PC-3 (cell line): ENCODE measurements around the gene MGAT5. TPM values are rescaled to one million over a fixed set of nuclear protein-coding genes. Genes with fewer than 3 reads are reported as not detected.

ENCODE experiments used
- ATAC-seq: fragments of 200-7000 bp; cut with Tn5 transposase; 2 replicates; pipeline ENCODE4 v1.9.1; 2020; ENCODE audit warnings: mild to moderate bottlenecking, moderate library complexity
- BruUV-seq: library from RNA; stranded (reverse); fragments of 400-500 nt; replicated peaks from 2 replicates; lab custom pipeline; 2021; lab: Mats Ljungman, UMichigan
- CTCF ChIA-PET: fragments of 300-600 bp; sonication (Branson Sonifier 250); formaldehyde crosslinking; loops from one replicate; lab custom pipeline; 2022; ENCODE audit warnings: antibody characterized with exemption; lab: Charles Lee
- POLR2A ChIA-PET: fragments of 300-600 bp; sonication (Branson Sonifier 250); formaldehyde crosslinking; loops from one replicate; lab custom pipeline; 2022; ENCODE audit warnings: antibody characterized with exemption; ENCODE audit not compliant: unreplicated experiment; lab: Charles Lee
- DNase-seq: peaks from one replicate; pipeline ENCODE4 v3.0.0-alpha.2; 2015
- H2AFZ ChIP-seq: fragments of 300-600 bp; sonication (generic); 2 replicates; pipeline ENCODE4 v1.6.0; 2016; ENCODE audit warnings: antibody characterized with exemption, low read length
- H3F3A ChIP-seq: fragments of 300-600 bp; sonication (generic); one replicate; pipeline ENCODE4 v1.6.0; 2017; ENCODE audit warnings: antibody characterized with exemption, low read length, control low read depth, mild to moderate bottlenecking; ENCODE audit not compliant: unreplicated experiment
- H3K27ac ChIP-seq: fragments of 300-600 bp; sonication (generic); 2 replicates; pipeline ENCODE4 v1.5.1; 2016; ENCODE audit warnings: mild to moderate bottlenecking, low read length
- H3K27me3 ChIP-seq: fragments of 300-600 bp; sonication (generic); 2 replicates; pipeline ENCODE4 v1.6.1; 2016; ENCODE audit warnings: low read length, mixed read lengths
- H3K36me3 ChIP-seq: fragments of 300-600 bp; sonication (generic); 2 replicates; pipeline ENCODE4 v1.6.1; 2016; ENCODE audit warnings: low read depth, mixed run types, low read length, mixed read lengths
- H3K4me1 ChIP-seq: fragments of 300-600 bp; sonication (generic); 2 replicates; pipeline ENCODE4 v1.5.1; 2016; ENCODE audit warnings: low read length; ENCODE audit not compliant: insufficient read depth
- H3K4me2 ChIP-seq: fragments of 300-600 bp; sonication (generic); 2 replicates; pipeline ENCODE4 v1.6.0; 2016; ENCODE audit warnings: low read length
- H3K4me3 ChIP-seq: fragments of 300-600 bp; sonication (generic); 2 replicates; pipeline ENCODE4 v1.5.1; 2016; ENCODE audit warnings: mild to moderate bottlenecking, low read length, mixed read lengths
- H3K79me2 ChIP-seq: fragments of 300-600 bp; sonication (generic); 2 replicates; pipeline ENCODE4 v1.6.1; 2017; ENCODE audit warnings: low read length, mixed read lengths
- H3K9ac ChIP-seq: fragments of 300-600 bp; sonication (generic); 2 replicates; pipeline ENCODE4 v1.6.0; 2016; ENCODE audit warnings: mild to moderate bottlenecking, low read length
- H3K9me2 ChIP-seq: fragments of 300-600 bp; sonication (generic); replicated peaks from 2 replicates; pipeline ENCODE4 v1.6.1; 2016; ENCODE audit warnings: mixed run types, low read length, mixed read lengths
- H3K9me3 ChIP-seq: fragments of 300-600 bp; sonication (generic); 2 replicates; pipeline ENCODE4 v1.6.1; 2016; ENCODE audit warnings: low read length, mixed read lengths
- H4K20me1 ChIP-seq: fragments of 300-600 bp; sonication (generic); 2 replicates; pipeline ENCODE4 v1.6.1; 2016; ENCODE audit warnings: low read length, mixed read lengths
- CTCF ChIP-seq: fragments of 300-600 bp; sonication (generic); conservative IDR thresholded peaks from 2 replicates; pipeline ENCODE4 v1.5.1; 2017; ENCODE audit warnings: antibody characterized with exemption, low read depth, mild to moderate bottlenecking, low read length
- EZH2 ChIP-seq: fragments of 300-600 bp; sonication (generic); IDR thresholded peaks from one replicate; pipeline ENCODE4 v1.6.1; 2017; ENCODE audit warnings: antibody characterized with exemption, mild to moderate bottlenecking, low read length; ENCODE audit not compliant: unreplicated experiment
- EZH2phosphoT487 ChIP-seq: fragments of 300-600 bp; sonication (generic); IDR thresholded peaks from 2 replicates; pipeline ENCODE4 v1.6.1; 2018; ENCODE audit warnings: mild to moderate bottlenecking, antibody characterized with exemption, low read length, borderline replicate concordance
- intact Hi-C: fragments of 100-400 bp; cut with micrococcal nuclease; formaldehyde crosslinking; loops from 2 replicates; pipeline ENCODE4 v1.9.0; 2023
- total RNA-seq: library from RNA; depleted of rRNA; stranded (reverse); fragments of >200 nt; gene quantifications from 2 replicates; pipeline ENCODE4 v1.2.3, GENCODE V29; 2014

Gene MGAT5
- total RNA-seq, 1 experiment from 2014 or later = 33.8 TPM

- Histone ChIP-seq H4K20me1 (no peaks in the 10 kb centered on the region), H3K4me2 (no peak overlapping the region), H3K79me2 (no peaks in the 10 kb centered on the region), H3K4me1 (no peaks in the 10 kb centered on the region), H3F3A (no peaks in the 10 kb centered on the region), H3K9me2 (no peaks in the 10 kb centered on the region), H3K27me3 (no peaks in the 10 kb centered on the region), H3K9me3 (no peaks in the 10 kb centered on the region), H3K36me3 (no peaks in the 10 kb centered on the region), H3K9ac (no peak overlapping the region), H2AFZ (no peak overlapping the region), H3K4me3 (no peak overlapping the region), H3K27ac (no peak overlapping the region)
- ChIA-PET CTCF (no interaction called here), POLR2A (no interaction called here)
- DNase-seq (no peak), ATAC-seq (no peak)
- intact Hi-C loops = no loop called here
- no TSS peak for BruUV-seq
- TF ChIP-seq CTCF = no peak
- TF ChIP-seq EZH2 = no peak
- no peak for TF ChIP-seq EZH2phosphoT487
Measured at GRCh38 chr2:134331081-134331480, 77.2 kb downstream of the MGAT5 start.

GRCh38 chr2:134333646-134334189 lies 79.8 kb downstream of the MGAT5 start:
- Histone ChIP-seq H3K4me1 (no peaks in the 10 kb centered on the region), H3F3A (no peaks in the 10 kb centered on the region), H3K9me2 (no peaks in the 10 kb centered on the region), H3K27ac (no peak overlapping the region), H4K20me1 (no peaks in the 10 kb centered on the region), H3K4me2 (no peak overlapping the region), H3K36me3 (no peaks in the 10 kb centered on the region; the same call in 1 of the 2 replicates), H3K4me3 (no peak overlapping the region), H3K9ac (no peak overlapping the region), H3K27me3 (no peaks in the 10 kb centered on the region), H2AFZ (no peak overlapping the region), H3K9me3 (no peaks in the 10 kb centered on the region), H3K79me2 (no peaks in the 10 kb centered on the region)
- ChIA-PET CTCF (no interaction called here), POLR2A (no interaction called here)
- ATAC-seq (no peak), DNase-seq (no peak)
- TF ChIP-seq CTCF = no peak
- TF ChIP-seq EZH2phosphoT487 = no peak
- TF ChIP-seq EZH2 = no peak
- intact Hi-C loops = no loop called here
- no TSS peak for BruUV-seq

GRCh38 chr2:134334542-134335353 lies 80.9 kb downstream of the MGAT5 start:
- intact Hi-C loops = no loop called here
- Histone ChIP-seq H3K27me3 (no peaks in the 10 kb centered on the region), H3K9me2 (no peaks in the 10 kb centered on the region), H3K4me3 (no peak overlapping the region), H3K36me3 (no peaks in the 10 kb centered on the region; the same call in 1 of the 2 replicates), H3K79me2 (no peaks in the 10 kb centered on the region), H3K27ac (no peak overlapping the region), H3K9me3 (no peaks in the 10 kb centered on the region), H3F3A (no peaks in the 10 kb centered on the region), H3K4me1 (no peaks in the 10 kb centered on the region), H3K4me2 (no peak overlapping the region), H3K9ac (no peak overlapping the region), H4K20me1 (no peaks in the 10 kb centered on the region), H2AFZ (no peak overlapping the region)
- ATAC-seq = no peak
- ChIA-PET CTCF (no interaction called here), POLR2A (no interaction called here)
- BruUV-seq = no TSS peak
- no peak for TF ChIP-seq EZH2phosphoT487
- no peak for DNase-seq
